NCI-H82 treated with DMSO at 0.1 percent for 48 hours (cell line): ENCODE results near the gene RNF8.
A peak's percentile ranks its signal among the peaks of the same experiment; 100 is the strongest.
"Not testable (repeated sequence)": the region's sequence is repeated elsewhere in the genome, so short reads cannot be mapped to it uniquely, and the experiment has no call there.

ENCODE experiments used
- DNase-seq: peaks from one replicate; lab custom pipeline; 2025; ENCODE audit not compliant: unreplicated experiment; lab: John Stamatoyannopoulos, UW

RNF8 gene

GRCh38 chr6:37393381-37393929 lies 39.7 kb downstream of the RNF8 start:
- no peak for DNase-seq

- DNase-seq, result no peak
These were observed 42.9 kb downstream of the RNF8 start for GRCh38 chr6:37396571-37397180.

- no peak for DNase-seq
These were observed 45.3 kb downstream of the RNF8 start for GRCh38 chr6:37399131-37399530.

DNA sequence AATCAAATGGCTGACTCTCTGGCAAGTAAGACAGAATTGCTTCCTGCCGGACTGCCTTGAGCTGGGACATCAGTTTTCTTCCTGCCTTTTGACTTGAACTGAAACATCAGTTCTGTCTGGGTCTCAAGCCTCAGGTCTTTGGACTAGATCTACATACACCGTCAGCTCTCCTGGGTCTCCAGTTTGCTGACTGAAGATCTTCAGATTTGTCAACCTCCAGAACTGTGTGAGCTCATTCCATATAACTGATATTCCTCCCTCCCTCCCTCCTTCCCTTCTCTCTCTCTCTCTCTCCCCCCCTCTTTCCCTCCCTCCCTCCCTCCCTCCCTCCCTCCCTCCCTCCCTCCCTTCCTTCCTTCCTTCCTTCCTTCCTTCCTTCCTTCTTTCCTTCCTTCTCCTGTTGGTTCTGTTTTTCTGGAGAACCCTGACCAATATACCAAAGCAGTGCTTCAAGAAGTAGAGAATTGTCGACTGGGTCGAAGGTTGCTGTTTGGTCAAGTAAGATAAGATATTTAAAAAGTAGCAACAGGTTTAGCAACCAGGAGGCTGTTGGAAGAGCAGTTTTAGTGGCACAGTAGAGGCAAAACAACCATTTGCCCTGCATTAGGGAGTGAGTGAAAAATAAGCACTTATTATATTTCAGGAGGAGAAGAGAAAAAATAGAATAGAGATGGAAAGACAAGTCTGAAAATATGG lies 46.2 kb downstream of the RNF8 start:
- DNase-seq, result no peak

DNA sequence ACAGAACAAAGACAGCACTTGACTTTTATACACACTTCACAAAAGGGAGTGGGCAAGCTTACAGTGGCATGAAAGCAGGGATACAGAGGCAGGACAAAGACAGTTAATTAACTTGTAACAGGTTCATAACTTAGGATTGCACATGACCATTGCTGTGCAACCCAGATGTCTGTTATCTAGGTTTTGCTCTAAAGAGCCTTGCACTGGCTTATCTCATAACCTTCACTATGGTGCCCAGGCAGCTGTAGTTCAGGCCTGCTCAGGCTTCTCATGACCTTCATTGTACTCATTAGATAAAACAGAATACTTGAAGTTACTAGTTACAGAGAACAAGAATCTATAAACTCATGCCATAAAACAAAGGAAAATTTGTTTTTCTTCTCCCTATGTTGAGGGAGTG lies 47.9 kb downstream of the RNF8 start:
- DNase-seq, result not testable (repeated sequence)

DNA sequence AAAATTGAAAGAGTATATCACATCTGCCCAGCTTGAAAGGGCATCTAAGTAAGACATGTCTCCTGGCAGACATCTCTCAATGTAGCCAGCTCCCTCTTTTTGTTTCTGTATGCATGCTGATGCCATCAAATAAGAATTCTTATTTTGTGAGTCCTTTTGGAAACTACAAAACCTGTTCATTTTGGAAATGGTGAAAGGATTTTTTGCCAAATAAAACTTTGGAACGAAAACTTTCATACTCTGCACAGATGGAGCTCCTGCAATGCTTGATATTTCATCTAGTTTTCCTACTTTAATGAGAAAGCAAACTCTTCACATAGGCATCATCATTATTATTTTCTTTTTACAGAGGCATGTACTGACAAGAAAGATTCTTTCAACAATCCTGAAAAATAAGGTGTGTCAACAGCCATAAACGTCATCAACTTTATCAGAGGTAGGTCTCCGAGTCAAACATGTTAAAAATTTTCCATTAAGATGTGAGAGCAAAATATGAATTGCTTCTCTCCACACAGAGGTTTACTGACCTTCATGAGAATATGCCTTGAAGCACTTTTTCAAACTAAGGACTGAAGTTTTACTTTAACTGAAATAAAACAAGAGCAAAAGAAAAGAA lies 53.1 kb downstream of the RNF8 start:
- no peak for DNase-seq

DNA sequence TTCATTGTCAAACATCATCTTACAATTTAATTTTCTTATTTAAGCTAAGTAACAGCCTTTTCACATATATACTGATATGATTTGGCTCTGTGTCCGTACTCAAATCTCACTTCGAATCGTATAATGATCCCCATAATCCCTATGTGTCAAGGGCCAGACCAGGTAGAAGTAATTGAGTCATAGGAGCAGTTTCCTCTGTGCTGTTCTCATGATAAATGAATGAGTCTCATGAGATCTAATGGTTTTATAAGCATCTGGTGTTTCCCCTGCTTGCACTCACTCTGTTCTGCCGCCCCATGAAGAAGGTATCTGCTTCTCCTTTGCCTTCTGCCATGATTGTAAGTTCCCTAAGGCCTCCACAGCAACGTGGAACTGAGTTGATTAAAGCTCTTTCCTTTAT lies 54.2 kb downstream of the RNF8 start:
- no peak for DNase-seq

GRCh38 chr6:37409501-37409900 lies 55.7 kb downstream of the RNF8 start:
- no peak for DNase-seq

GRCh38 chr6:37417393-37417792 lies 63.6 kb downstream of the RNF8 start:
- DNase-seq, result no peak

DNA sequence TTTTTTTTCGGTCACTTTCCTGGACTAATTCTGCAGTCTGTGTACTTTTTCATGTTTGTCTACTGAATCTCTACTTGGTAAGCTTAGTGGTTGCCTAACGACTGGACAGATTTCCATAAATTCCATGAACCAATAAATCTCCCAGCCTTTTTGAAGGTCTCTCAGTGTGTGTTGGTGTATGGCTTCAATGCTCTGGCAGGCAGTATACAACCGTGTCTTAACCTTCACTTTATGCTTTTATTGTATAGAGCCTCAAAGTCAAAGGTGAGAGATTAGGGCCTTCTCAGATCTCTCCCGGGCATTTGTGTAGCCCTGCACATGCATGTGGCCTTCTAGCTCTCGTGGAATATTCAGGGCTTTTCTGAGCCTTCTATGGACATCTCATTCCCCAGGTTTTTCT lies 64.9 kb downstream of the RNF8 start:
- no peak for DNase-seq

DNA sequence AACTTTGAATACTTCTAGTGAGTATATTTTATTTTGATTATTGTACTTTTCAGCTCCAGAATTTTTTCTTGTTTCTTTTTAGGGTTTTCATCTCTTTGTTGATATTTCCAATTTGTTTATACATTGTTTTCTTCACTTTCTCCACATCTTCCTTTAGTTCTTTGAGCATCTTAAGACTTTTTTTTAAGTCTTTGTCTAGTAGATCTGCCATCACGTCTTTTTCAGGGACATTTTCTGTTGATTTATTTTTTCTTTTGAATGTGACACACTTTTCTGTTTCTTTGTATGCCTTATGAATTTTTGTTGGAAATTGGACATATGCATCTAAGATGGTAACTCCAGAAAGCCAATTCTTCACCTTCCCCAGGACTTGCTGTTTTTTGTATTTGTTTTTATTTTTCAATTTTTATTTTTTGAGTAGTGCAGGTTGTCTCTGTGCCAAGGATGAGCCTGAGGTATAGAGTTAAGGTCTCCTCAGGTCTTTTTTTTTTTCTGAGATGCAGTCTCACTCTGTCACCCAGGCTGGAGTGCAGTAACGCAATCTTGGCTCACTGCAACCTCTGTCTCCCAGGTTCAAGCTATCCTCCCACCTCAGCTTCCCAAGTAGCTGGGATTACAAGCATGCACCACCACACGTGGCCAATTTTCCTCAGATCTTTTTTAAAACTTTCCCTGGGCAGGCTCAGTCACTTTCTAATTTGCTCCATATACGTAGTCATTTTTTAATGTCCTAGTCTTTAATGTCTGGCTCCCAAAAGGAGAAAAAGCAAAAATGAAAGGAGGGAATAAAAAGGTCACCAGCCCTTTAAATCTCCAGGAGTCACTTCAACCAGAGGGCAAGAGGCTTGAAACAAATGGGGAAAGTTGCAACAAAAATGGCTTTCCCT lies 72.5 kb downstream of the RNF8 start:
- DNase-seq, result no peak

DNA sequence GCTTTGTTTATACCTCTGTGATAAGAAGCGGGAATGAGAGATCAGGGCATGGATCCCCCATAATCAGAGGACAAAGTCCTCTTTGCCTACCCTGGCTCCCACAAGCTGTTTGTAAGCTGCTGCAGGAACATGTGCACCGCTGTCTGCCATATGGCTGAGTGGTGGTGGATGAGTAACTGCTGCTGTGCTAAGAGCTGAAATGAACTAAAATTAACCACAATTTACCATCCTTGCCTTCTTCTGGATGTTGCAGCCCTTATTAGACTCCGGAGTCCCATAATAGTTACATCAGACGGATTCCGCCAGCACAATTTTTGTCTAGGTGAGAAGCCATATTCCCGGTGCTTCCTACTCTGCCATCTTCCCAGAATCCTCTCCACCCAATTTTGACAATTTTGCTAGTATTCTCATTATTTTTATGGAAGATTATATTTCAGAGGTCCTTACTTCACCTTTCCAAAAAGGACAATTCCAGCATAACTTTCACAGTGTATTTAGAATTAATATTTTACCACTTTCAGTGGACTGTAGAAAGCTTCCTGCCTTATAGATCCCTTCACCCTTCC lies 73.2 kb downstream of the RNF8 start:
- DNase-seq, result peak; percentile 33

DNA sequence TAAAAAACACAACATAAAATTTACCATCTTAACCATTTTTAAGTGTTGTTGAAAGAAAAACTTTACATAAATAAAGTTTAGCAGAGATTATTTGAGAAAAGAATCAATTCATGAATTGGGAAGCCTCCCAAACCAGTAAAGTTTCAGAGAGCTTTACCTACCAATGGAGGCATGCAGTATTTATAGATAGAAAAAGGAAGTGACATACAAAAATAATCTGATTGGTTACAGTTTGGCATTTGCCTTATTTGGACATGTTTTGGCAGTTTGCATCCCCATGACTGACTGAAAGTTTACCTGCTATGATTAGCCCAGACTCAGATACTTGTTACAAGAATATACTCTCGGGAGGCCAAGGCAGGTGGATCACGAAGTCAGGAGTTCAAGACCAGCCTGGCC lies 75.6 kb downstream of the RNF8 start:
- no peak for DNase-seq

GRCh38 chr6:37432590-37432915 lies 78.8 kb downstream of the RNF8 start:
- no peak for DNase-seq

DNA sequence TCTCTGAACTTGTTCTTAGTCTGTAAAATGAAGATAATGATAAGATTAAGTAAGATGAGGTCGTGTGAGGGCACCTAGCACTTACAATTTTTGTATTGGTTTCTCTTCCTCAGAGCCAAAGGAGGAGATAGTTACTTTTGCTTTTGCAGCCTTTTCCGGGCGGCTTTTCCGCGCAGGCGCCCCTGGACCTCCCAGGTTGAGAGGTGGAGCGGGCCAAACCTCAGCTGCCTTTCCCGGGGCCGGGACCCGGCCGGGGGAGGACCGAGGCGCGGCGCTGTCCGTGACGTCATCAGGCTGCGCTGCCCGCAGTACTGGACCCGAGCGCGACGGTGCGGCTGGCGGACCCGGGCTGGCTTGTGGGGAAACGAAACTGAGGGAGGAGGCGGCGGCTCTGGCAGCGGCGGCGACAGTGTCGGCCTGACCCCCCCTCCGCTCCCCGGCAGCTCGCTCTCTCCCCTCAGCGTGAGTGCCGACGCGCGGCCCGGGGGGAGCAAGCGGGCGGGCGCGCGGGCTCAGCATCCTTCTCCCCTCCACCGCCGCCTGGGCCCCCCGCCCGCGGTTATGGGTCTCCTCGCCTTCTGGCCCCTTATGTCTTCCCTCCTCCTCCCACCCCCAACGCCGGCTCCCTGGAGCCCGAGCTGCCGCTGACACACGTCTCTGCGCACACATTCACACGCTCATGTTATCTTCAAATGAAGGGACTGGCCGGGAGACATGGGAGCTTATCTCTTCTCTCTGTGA lies 79.3 kb downstream of the RNF8 start, which contains the start of gene CMTR1:
Gene CMTR1 (plus strand): TSS at position 306 of the 741 bp plus-strand sequence. CDS start 2,409 bp downstream, outside the sequence.
- peak; percentile 72 for DNase-seq

DNA sequence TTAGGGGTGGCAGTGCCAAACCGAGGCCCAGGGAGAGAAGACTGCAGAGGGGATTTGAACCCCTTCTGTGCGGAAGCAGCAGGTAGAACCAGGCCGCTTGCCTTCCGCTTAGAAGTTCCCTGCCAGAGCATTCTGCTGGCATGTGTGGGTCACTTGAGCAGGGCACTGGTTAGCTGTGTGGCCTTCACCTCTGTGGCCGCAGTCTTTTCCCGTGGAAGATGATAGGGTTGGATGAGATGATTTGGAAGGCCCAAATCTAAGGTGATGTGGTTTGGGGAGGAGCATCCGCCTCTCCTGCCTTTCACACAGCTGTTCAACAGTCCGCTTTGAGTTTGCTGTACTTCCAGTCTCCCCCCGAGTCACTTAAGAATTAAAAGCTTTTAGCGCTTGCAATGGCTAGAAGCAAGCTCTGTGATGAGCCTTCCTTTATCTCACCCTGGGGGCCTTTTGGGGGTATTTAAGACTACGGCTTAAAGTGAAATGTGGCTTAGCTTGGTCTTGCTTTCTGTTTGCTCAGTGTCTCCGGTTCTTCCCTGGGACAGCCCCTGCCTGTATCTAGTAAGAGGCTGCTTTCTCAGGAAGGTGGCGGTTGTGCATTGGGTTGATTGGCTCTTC lies 80.0 kb downstream of the RNF8 start:
- DNase-seq, result no peak

DNA sequence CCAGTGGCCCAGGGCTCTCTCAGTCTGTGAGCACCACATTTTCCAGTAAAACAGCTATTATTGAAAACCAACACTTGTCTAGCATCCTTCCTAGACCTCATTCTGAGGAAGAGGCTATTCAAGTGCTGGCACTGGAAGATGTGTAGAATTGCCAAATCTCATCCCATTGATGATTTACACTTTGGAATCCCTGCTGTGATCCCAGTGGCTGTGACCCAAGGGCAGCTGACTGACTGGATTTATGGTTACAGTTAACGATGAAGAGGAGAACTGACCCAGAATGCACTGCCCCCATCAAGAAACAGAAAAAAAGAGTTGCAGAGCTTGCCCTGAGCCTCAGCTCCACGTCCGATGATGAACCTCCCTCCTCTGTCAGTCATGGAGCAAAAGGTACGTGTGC lies 81.6 kb downstream of the RNF8 start:
- no peak for DNase-seq

- DNase-seq, result no peak
These were observed 82.0 kb downstream of the RNF8 start for GRCh38 chr6:37435816-37436215.

DNA sequence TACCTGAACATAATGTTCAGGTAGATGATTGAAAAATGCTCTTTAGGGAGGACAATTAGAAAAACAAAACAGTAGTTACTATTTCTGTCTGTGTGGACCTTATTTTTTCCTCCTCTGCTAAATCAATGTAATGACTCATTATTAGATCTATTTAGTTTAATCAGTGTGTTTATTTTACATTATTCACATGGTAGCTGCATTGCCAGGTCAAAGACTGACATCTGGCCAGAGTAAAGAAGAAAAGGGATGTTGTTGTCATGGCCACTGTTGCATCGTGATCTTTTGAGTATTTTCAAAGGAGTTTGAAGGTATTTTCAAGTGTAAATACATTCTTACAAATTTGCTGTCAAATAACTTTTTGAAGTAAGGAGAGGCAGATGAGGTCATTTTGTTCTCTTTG lies 85.1 kb downstream of the RNF8 start:
- no peak for DNase-seq

- DNase-seq, result no peak
These were observed 87.9 kb downstream of the RNF8 start for GRCh38 chr6:37441651-37442050.
